Glutamatergic neuron (in vitro differentiated cells): ENCODE measurements around the gene LRRC47. TPM values are rescaled to one million over a fixed set of nuclear protein-coding genes. Genes with fewer than 3 reads are reported as not detected.

ENCODE experiments used
- DNase-seq: peaks from one replicate; pipeline ENCODE4 v3.0.0; 2022
- H3K27ac Mint-ChIP-seq: one replicate; pipeline ENCODE4 v1.8.0; 2020; ENCODE audit warnings: mild to moderate bottlenecking, mixed read lengths, inconsistent platforms; ENCODE audit not compliant: unreplicated experiment
- H3K27me3 Mint-ChIP-seq: one replicate; pipeline ENCODE4 v1.8.0; 2020; ENCODE audit warnings: mild to moderate bottlenecking, moderate library complexity, mixed read lengths, inconsistent platforms; ENCODE audit not compliant: unreplicated experiment
- H3K36me3 Mint-ChIP-seq: one replicate; pipeline ENCODE4 v1.8.0; 2020; ENCODE audit warnings: mild to moderate bottlenecking, mixed read lengths, inconsistent platforms; ENCODE audit not compliant: unreplicated experiment
- H3K4me1 Mint-ChIP-seq: one replicate; pipeline ENCODE4 v1.8.0; 2020; ENCODE audit warnings: mild to moderate bottlenecking, low read depth, mixed read lengths, inconsistent platforms; ENCODE audit not compliant: unreplicated experiment
- H3K4me3 Mint-ChIP-seq: one replicate; pipeline ENCODE4 v1.8.0; 2020; ENCODE audit warnings: mild to moderate bottlenecking, mixed read lengths, inconsistent platforms; ENCODE audit not compliant: unreplicated experiment
- H3K9me3 Mint-ChIP-seq: one replicate; pipeline ENCODE4 v1.8.0; 2020; ENCODE audit warnings: mild to moderate bottlenecking, moderate library complexity, mixed read lengths, inconsistent platforms; ENCODE audit not compliant: unreplicated experiment
- CTCF ChIP-seq: fragments of 200-600 bp; sonication (generic); IDR thresholded peaks from one replicate; pipeline ENCODE4 v1.5.0; 2021; ENCODE audit not compliant: partially characterized antibody, unreplicated experiment
- total RNA-seq: library from RNA; stranded (reverse); fragmentation: NEBNext Ultra II Directional; extraction: Animal tissue kit (Norgen Biotek cat#: 25700); gene quantifications from one replicate; pipeline ENCODE4 v1.2.1, GENCODE V29; 2021; ENCODE audit not compliant: unreplicated experiment

The LRRC47 gene
- total RNA-seq, 1 donor from 2014 or later: 79.7 TPM

- H3K27me3 Mint-ChIP-seq: peaks cover 13% of the 10 kb centered on the region
- H3K36me3 Mint-ChIP-seq: peaks cover 10% of the 10 kb centered on the region
- H3K4me1 Mint-ChIP-seq: peaks cover 5% of the 10 kb centered on the region
- no peak for DNase-seq
- TF ChIP-seq CTCF: no peak
- H3K9me3 Mint-ChIP-seq: peaks cover 16% of the 10 kb centered on the region
- H3K27ac Mint-ChIP-seq: no peak overlapping the region
- no peak overlapping the region for H3K4me3 Mint-ChIP-seq
These were observed 34.0 kb downstream of the LRRC47 start for GRCh38 chr1:3762151-3762872.

DNA sequence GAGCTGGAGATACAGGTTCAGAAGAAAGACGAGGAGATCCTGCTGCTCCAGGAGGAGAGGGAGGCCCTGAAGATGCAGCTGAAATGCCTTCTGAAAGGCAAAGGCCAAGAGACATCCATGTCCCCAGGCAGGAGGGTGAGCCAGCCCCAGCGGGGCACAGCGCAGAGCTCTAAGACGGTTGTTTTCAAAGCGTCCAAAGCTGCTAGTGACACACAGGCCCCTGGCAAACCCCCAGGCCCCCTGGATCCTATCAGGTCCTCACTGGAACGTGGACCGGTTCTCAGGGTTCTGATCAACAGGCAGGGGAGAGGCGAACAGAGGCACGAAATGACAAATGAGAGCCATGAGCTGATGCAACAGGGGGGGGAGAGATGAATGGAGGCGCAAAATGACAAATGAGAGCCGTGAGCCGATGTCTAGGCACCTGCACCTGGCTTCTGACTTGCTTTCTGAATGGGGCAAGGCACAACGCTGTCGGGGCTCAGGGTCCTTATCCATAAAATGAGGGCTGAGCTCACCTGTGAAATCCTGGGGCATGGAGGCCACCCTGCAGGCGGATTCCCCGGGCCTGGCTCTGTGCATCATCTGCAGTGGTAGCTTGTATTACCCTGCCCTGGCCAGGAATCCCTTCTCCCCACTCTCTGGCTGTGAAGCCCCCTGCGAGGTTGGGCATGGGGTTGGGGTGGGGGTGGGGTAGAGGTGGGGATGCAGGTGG is 34.8 kb downstream of the LRRC47 start:
- no peak for DNase-seq
- H3K9me3 Mint-ChIP-seq: peaks cover 16% of the 10 kb centered on the region

GRCh38 chr1:3759796-3760195 is 36.5 kb downstream of the LRRC47 start:
- H3K27ac Mint-ChIP-seq: no peak overlapping the region
- peaks cover 10% of the 10 kb centered on the region for H3K36me3 Mint-ChIP-seq
- TF ChIP-seq CTCF: no peak
- H3K4me1 Mint-ChIP-seq: peaks cover 5% of the 10 kb centered on the region
- DNase-seq: no peak
- H3K27me3 Mint-ChIP-seq: peaks cover 16% of the 10 kb centered on the region
- H3K9me3 Mint-ChIP-seq: peaks cover 14% of the 10 kb centered on the region
- H3K4me3 Mint-ChIP-seq: no peak overlapping the region

More for the DNA sequence above, 34.8 kb downstream of the LRRC47 start:
- no peak overlapping the region for H3K27ac Mint-ChIP-seq
- peaks cover 5% of the 10 kb centered on the region for H3K4me1 Mint-ChIP-seq
- peaks cover 10% of the 10 kb centered on the region for H3K36me3 Mint-ChIP-seq
- H3K27me3 Mint-ChIP-seq: peaks cover 13% of the 10 kb centered on the region
- H3K4me3 Mint-ChIP-seq: no peak overlapping the region
- TF ChIP-seq CTCF: no peak

GRCh38 chr1:3759164-3759563 is 37.1 kb downstream of the LRRC47 start:
- H3K9me3 Mint-ChIP-seq: peaks cover 11% of the 10 kb centered on the region
- H3K27ac Mint-ChIP-seq: no peak overlapping the region
- H3K4me1 Mint-ChIP-seq: peaks cover under 1% of the 10 kb centered on the region
- H3K36me3 Mint-ChIP-seq: peaks cover 10% of the 10 kb centered on the region
- DNase-seq: no peak
- H3K4me3 Mint-ChIP-seq: no peak overlapping the region
- no peak for TF ChIP-seq CTCF
- H3K27me3 Mint-ChIP-seq: peaks cover 14% of the 10 kb centered on the region

GRCh38 chr1:3756394-3756793 is 39.9 kb downstream of the LRRC47 start:
- H3K9me3 Mint-ChIP-seq: peaks cover 7% of the 10 kb centered on the region
- peaks cover 10% of the 10 kb centered on the region for H3K36me3 Mint-ChIP-seq
- peaks cover 9% of the 10 kb centered on the region for H3K27me3 Mint-ChIP-seq
- no peak overlapping the region for H3K4me3 Mint-ChIP-seq
- no peak overlapping the region for H3K27ac Mint-ChIP-seq
- TF ChIP-seq CTCF: no peak
- peaks cover 2% of the 10 kb centered on the region for H3K4me1 Mint-ChIP-seq
- no peak for DNase-seq
